WI38 (cell line): Measurements from ENCODE around the gene CUX1.
"Not testable (repeated sequence)": the region's sequence is repeated elsewhere in the genome, so short reads cannot be mapped to it uniquely, and the experiment has no call there.

Experiments used
- H3K4me3 ChIP-seq: 2 replicates; pipeline ENCODE4 v1.5.1; 2011; ENCODE audit warnings: low read depth, mild to moderate bottlenecking, control low read depth, low read length
- CTCF ChIP-seq: IDR thresholded peaks from 2 replicates; pipeline ENCODE4 v1.5.1; 2012; ENCODE audit warnings: low read depth, mild to moderate bottlenecking, control low read depth, low read length

Gene CUX1

GRCh38 chr7:101865455-101865854 is 48.0 kb downstream of the CUX1 start:
- no peak overlapping the region for H3K4me3 ChIP-seq
- no peak for TF ChIP-seq CTCF

- H3K4me3 ChIP-seq = no peak overlapping the region
- no peak for TF ChIP-seq CTCF
Observed at GRCh38 chr7:101866328-101866727, 48.9 kb downstream of the CUX1 start.

- TF ChIP-seq CTCF = no peak
- no peak overlapping the region for H3K4me3 ChIP-seq
Observed at GRCh38 chr7:101867265-101867664, 49.8 kb downstream of the CUX1 start.

DNA sequence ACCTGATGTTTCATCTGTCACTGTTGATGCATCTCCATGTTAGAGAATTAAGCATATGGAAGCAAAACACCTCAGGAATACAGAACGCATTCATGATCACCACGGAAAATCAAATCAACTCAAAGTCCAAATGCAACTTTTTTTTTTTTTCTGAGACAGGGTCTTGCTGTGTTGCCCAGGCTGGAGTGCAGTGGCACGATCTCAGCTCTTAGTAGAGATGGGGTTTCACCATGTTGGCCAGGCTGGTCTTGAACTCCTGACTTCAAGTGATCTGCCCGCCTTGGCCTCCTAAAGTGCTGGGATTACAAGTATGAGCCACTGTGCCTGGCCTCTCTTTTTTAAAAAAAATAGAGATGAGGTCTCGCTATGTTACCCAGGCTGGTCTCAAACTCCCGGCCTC is 50.3 kb downstream of the CUX1 start:
- not testable (repeated sequence) for H3K4me3 ChIP-seq

DNA sequence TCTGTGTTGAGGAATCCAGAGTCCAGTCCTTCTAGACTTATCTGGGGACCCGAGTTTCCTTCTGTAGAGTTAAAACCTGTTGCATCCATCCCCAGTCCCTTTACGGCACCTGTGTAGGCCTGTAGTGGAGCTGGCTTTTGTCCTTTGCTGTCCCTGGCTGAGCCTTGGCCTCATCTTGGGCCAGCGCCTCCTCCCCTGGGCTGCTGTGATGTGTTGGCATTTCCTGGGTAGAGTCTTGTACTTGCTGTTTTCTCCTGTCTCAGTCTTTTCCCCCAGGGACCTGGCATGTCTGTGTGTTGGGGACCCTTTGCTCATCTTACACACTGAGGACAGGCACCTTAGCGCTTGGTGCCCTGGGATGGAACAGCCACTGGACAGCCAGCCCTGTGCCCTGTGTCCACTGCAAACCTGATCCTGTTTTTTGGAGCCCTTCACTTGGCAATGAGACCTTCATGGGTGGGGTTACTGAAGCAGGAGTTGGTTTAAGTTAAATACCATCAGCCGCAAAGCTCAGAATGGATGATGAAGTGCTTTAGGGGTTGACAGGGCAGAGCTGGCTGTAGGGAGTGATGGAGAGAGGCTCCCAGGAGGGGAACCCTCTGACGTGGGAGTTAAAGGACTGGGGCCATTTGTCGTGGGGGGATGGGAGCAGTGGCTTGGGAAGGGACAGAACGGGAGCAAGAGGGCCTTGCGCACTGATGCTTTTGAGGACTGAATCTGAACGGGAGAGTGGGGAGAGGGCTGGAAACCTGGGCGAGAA is 50.9 kb downstream of the CUX1 start:
- no peak for TF ChIP-seq CTCF
- H3K4me3 ChIP-seq = no peak overlapping the region

GRCh38 chr7:101869026-101869900 is 51.8 kb downstream of the CUX1 start:
- TF ChIP-seq CTCF = no peak
- no peak overlapping the region for H3K4me3 ChIP-seq

DNA sequence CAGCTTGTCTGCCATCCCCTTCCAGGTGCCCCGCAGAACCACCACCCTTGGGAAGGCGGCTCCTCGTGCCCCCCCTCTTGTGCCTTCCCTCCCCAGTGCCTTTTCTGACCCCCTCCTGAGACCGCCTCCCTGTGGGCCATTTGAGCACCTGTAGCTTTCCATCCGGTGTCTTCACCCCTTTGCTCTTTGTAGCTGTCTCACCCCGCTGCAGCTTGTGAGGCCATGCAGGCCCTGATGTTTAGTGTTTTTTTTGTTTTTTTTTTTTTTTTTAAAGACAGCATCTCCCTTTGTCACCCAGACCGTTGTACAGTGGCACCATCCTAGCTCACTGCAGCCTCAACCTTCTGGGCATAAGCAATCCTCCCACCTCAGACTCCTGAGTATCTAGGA is 52.5 kb downstream of the CUX1 start:
- no peak overlapping the region for H3K4me3 ChIP-seq
- TF ChIP-seq CTCF = no peak
